HEK293 (cell line): ENCODE results near the gene EARS2.

Experiments used
- GLI4 ChIP-seq: fragments of 450-650 bp; formaldehyde crosslinking; IDR thresholded peaks from 2 replicates; pipeline ENCODE4 v1.5.1; 2016; ENCODE audit warnings: missing biosample characterization, missing genetic modification characterization
- SETDB1 ChIP-seq: IDR thresholded peaks from one replicate; pipeline ENCODE4 v1.6.1; 2017; ENCODE audit warnings: mild to moderate bottlenecking, low read length, moderate library complexity, mixed read lengths; ENCODE audit not compliant: insufficient read length
- TCF7L2 ChIP-seq: IDR thresholded peaks from 2 replicates; pipeline ENCODE4 v1.6.1; 2011; ENCODE audit warnings: low read depth, mild to moderate bottlenecking, inconsistent platforms, low read length, moderate library complexity, borderline replicate concordance
- ZBTB48 ChIP-seq: fragments of 450-650 bp; formaldehyde crosslinking; IDR thresholded peaks from 2 replicates; pipeline ENCODE4 v1.5.1; 2016; ENCODE audit warnings: missing biosample characterization, missing genetic modification characterization
- ZNF155 ChIP-seq: fragments of 450-650 bp; formaldehyde crosslinking; IDR thresholded peaks from 2 replicates; pipeline ENCODE4 v1.5.1; 2016; ENCODE audit warnings: missing biosample characterization, missing genetic modification characterization
- ZNF292 ChIP-seq: fragments of 450-650 bp; formaldehyde crosslinking; IDR thresholded peaks from 2 replicates; pipeline ENCODE4 v1.5.1; 2016; ENCODE audit warnings: low read depth, missing biosample characterization, missing genetic modification characterization, borderline replicate concordance
- ZNF324 ChIP-seq: fragments of 450-650 bp; formaldehyde crosslinking; IDR thresholded peaks from 2 replicates; pipeline ENCODE4 v1.5.1; 2016; ENCODE audit warnings: missing biosample characterization, missing genetic modification characterization
- ZNF560 ChIP-seq: fragments of 450-650 bp; formaldehyde crosslinking; IDR thresholded peaks from 2 replicates; pipeline ENCODE4 v1.5.1; 2017; ENCODE audit warnings: missing biosample characterization, missing genetic modification characterization, borderline replicate concordance
- ZNF76 ChIP-seq: fragments of 450-650 bp; formaldehyde crosslinking; IDR thresholded peaks from 2 replicates; pipeline ENCODE4; 2016; ENCODE audit warnings: low read depth, missing biosample characterization, missing genetic modification characterization, borderline replicate concordance
- TF ChIP-seq, protein P1 (sequence below): fragments of 450-650 bp; IDR thresholded peaks from 2 replicates; pipeline ENCODE4 v1.5.1; 2018; ENCODE audit warnings: missing biosample characterization, mild to moderate bottlenecking, missing genetic modification characterization
- TF ChIP-seq, protein P2 (sequence below): fragments of 450-650 bp; formaldehyde crosslinking; IDR thresholded peaks from 2 replicates; pipeline ENCODE4 v1.5.1; 2016; ENCODE audit warnings: missing biosample characterization, missing genetic modification characterization
- TF ChIP-seq, protein P3 (sequence below): fragments of 450-650 bp; formaldehyde crosslinking; IDR thresholded peaks from 2 replicates; pipeline ENCODE4 v1.5.1; 2016; ENCODE audit warnings: missing biosample characterization, missing genetic modification characterization
- TF ChIP-seq, protein P4 (sequence below): fragments of 450-650 bp; formaldehyde crosslinking; IDR thresholded peaks from 2 replicates; pipeline ENCODE4 v1.5.1; 2016; ENCODE audit warnings: missing biosample characterization, missing genetic modification characterization

DNA sequence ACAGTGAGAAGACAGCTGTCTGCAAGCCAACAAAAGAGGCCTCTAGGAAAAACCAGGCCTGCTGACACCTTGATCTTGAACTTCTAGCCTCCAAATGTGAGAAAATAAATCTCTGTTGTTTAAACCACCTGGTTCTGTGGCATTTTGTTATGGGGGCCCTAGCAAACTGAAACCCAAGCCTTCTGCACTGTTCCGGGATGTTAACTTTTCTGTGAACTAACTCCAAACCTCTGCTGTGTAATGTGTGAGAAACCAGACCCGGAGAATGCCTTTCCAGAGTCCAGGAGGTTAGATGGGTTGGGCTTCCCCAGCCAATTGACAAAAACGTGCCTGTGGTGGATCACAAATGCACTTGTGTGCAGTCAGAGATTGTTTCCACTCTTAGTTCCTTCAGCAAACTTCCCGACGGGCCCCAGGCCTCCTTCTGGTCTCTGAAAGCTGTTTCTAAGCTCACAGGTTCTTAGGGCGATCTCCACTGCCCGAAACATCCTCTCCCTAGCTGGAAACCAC, 33.2 kb downstream of the EARS2 start:
- TF ChIP-seq ZBTB48 (tag by site-specific recombination) (no peak), ZNF324 (no peak), ZNF76 (no peak), ZNF292 (no peak), SETDB1 (no peak), TCF7L2 (no peak), ZNF155 (tag by site-specific recombination) (no peak), GLI4 (tag by site-specific recombination) (no peak), ZNF560 (tag by site-specific recombination) (no peak)
- TF ChIP-seq, protein P1, sequence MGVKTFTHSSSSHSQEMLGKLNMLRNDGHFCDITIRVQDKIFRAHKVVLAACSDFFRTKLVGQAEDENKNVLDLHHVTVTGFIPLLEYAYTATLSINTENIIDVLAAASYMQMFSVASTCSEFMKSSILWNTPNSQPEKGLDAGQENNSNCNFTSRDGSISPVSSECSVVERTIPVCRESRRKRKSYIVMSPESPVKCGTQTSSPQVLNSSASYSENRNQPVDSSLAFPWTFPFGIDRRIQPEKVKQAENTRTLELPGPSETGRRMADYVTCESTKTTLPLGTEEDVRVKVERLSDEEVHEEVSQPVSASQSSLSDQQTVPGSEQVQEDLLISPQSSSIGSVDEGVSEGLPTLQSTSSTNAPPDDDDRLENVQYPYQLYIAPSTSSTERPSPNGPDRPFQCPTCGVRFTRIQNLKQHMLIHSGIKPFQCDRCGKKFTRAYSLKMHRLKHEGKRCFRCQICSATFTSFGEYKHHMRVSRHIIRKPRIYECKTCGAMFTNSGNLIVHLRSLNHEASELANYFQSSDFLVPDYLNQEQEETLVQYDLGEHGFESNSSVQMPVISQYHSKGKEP (tag by site-specific recombination): no peak
- TF ChIP-seq, protein P2, sequence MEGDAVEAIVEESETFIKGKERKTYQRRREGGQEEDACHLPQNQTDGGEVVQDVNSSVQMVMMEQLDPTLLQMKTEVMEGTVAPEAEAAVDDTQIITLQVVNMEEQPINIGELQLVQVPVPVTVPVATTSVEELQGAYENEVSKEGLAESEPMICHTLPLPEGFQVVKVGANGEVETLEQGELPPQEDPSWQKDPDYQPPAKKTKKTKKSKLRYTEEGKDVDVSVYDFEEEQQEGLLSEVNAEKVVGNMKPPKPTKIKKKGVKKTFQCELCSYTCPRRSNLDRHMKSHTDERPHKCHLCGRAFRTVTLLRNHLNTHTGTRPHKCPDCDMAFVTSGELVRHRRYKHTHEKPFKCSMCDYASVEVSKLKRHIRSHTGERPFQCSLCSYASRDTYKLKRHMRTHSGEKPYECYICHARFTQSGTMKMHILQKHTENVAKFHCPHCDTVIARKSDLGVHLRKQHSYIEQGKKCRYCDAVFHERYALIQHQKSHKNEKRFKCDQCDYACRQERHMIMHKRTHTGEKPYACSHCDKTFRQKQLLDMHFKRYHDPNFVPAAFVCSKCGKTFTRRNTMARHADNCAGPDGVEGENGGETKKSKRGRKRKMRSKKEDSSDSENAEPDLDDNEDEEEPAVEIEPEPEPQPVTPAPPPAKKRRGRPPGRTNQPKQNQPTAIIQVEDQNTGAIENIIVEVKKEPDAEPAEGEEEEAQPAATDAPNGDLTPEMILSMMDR (tag by site-specific recombination): no peak
- TF ChIP-seq, protein P3, sequence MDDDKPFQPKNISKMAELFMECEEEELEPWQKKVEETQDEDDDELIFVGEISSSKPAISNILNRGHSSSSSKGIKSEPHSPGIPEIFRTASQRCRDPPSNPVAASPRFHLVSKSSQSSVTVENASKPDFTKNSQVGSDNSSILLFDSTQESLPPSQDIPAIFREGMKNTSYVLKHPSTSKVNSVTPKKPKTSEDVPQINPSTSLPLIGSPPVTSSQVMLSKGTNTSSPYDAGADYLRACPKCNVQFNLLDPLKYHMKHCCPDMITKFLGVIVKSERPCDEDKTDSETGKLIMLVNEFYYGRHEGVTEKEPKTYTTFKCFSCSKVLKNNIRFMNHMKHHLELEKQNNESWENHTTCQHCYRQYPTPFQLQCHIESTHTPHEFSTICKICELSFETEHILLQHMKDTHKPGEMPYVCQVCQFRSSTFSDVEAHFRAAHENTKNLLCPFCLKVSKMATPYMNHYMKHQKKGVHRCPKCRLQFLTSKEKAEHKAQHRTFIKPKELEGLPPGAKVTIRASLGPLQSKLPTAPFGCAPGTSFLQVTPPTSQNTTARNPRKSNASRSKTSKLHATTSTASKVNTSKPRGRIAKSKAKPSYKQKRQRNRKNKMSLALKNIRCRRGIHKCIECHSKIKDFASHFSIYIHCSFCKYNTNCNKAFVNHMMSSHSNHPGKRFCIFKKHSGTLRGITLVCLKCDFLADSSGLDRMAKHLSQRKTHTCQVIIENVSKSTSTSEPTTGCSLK: no peak
- TF ChIP-seq, protein P4, sequence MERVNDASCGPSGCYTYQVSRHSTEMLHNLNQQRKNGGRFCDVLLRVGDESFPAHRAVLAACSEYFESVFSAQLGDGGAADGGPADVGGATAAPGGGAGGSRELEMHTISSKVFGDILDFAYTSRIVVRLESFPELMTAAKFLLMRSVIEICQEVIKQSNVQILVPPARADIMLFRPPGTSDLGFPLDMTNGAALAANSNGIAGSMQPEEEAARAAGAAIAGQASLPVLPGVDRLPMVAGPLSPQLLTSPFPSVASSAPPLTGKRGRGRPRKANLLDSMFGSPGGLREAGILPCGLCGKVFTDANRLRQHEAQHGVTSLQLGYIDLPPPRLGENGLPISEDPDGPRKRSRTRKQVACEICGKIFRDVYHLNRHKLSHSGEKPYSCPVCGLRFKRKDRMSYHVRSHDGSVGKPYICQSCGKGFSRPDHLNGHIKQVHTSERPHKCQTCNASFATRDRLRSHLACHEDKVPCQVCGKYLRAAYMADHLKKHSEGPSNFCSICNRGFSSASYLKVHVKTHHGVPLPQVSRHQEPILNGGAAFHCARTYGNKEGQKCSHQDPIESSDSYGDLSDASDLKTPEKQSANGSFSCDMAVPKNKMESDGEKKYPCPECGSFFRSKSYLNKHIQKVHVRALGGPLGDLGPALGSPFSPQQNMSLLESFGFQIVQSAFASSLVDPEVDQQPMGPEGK (tag by site-specific recombination): no peak
